Panc1 (cell line): Measurements from ENCODE around the gene OAS1. TPM values are rescaled to one million over a fixed set of nuclear protein-coding genes. Genes with fewer than 3 reads are reported as not detected.

Source experiments
- ATAC-seq: fragments of 200-7000 bp; cut with Tn5 transposase; 2 replicates; pipeline ENCODE4 v1.9.1; 2020; ENCODE audit warnings: mild to moderate bottlenecking, moderate library complexity
- BruUV-seq: library from RNA; stranded (reverse); fragments of 400-500 nt; replicated peaks from 2 replicates; lab custom pipeline; 2021; lab: Mats Ljungman, UMichigan
- CTCF ChIA-PET: fragments of 300-600 bp; sonication (Branson Sonifier 250); formaldehyde crosslinking; loops from one replicate; lab custom pipeline; 2022; ENCODE audit warnings: antibody characterized with exemption; lab: Charles Lee
- POLR2A ChIA-PET: fragments of 300-600 bp; sonication (Branson Sonifier 250); formaldehyde crosslinking; loops from one replicate; lab custom pipeline; 2022; ENCODE audit warnings: antibody characterized with exemption; lab: Charles Lee
- DNase-seq: peaks from one replicate; pipeline ENCODE4 v3.0.0-alpha.2; 2010; ENCODE audit warnings: low read depth, low spot score
- H3K27ac ChIP-seq: 2 replicates; pipeline ENCODE4 v1.5.1; 2011; ENCODE audit warnings: mild to moderate bottlenecking, low read length, inconsistent platforms
- H3K27me3 ChIP-seq: fragments of 200-500 bp; sonication (Bioruptor generic); 2 replicates; pipeline ENCODE4 v1.6.0; 2014; ENCODE audit warnings: low read length, inconsistent platforms; ENCODE audit not compliant: control insufficient read depth, insufficient read depth
- H3K36me3 ChIP-seq: fragments of 200-500 bp; sonication (Bioruptor generic); 2 replicates; pipeline ENCODE4 v1.5.1; 2014; ENCODE audit warnings: inconsistent platforms, mild to moderate bottlenecking, low read length, moderate library complexity; ENCODE audit not compliant: control insufficient read depth, insufficient read depth
- H3K4me1 ChIP-seq: 2 replicates; pipeline ENCODE4 v1.5.1; 2011; ENCODE audit warnings: inconsistent platforms, mild to moderate bottlenecking, low read length, moderate library complexity; ENCODE audit not compliant: control insufficient read depth, insufficient read depth
- H3K4me3 ChIP-seq, 2 experiments: 2 replicates each; pipeline ENCODE4 v1.5.1; 2011 to 2012; ENCODE audit warnings: low read depth in 2 of 2, low read length in 2 of 2, mild to moderate bottlenecking in 2 of 2, inconsistent platforms in 1 of 2, moderate library complexity in 1 of 2
- H3K9me3 ChIP-seq: fragments of 200-500 bp; sonication (Bioruptor generic); 2 replicates; pipeline ENCODE4 v1.5.1; 2014; ENCODE audit warnings: low read depth, mild to moderate bottlenecking, inconsistent platforms, low read length, moderate library complexity; ENCODE audit not compliant: control insufficient read depth, insufficient read depth
- POLR2AphosphoS5 ChIP-seq: IDR thresholded peaks from 2 replicates; pipeline ENCODE4 v1.6.1; 2012; ENCODE audit warnings: mild to moderate bottlenecking, low read depth, low read length, moderate library complexity
- SIN3A ChIP-seq: IDR thresholded peaks from 2 replicates; pipeline ENCODE4 v1.6.1; 2012; ENCODE audit warnings: low read depth, mild to moderate bottlenecking, low read length, moderate library complexity, borderline replicate concordance; ENCODE audit not compliant: insufficient read depth
- TCF7L2 ChIP-seq: IDR thresholded peaks from 2 replicates; pipeline ENCODE4 v1.6.1; 2011; ENCODE audit warnings: mild to moderate bottlenecking, low read depth, low read length, inconsistent platforms
- in situ Hi-C: cut with HindIII; loops from 2 replicates; pipeline ENCODE4 v1.10.0; 2016; ENCODE audit warnings: low sequenced_read_pairs, low pct_unique_long_range_greater_than_20kb
- intact Hi-C: fragments of 100-400 bp; cut with micrococcal nuclease; formaldehyde crosslinking; loops from one replicate; pipeline ENCODE4 v1.10.0; 2022; ENCODE audit not compliant: unreplicated experiment
- total RNA-seq: library from RNA; stranded (reverse); gene quantifications from one replicate; pipeline ENCODE4 v1.2.1, GENCODE V29; 2021; ENCODE audit not compliant: unreplicated experiment
- TF ChIP-seq, protein P1 (sequence below): fragments of 450-650 bp; IDR thresholded peaks from 2 replicates; pipeline ENCODE4 v1.5.1; 2017; ENCODE audit warnings: mild to moderate bottlenecking
- TF ChIP-seq, protein P2 (sequence below), 2 experiments: IDR thresholded peaks; 2 replicates each; pipeline ENCODE4 v1.6.1; 2011 to 2012; ENCODE audit warnings: low read depth in 2 of 2, control low read depth in 1 of 2, low read length in 1 of 2, mild to moderate bottlenecking in 1 of 2, moderate library complexity in 1 of 2; ENCODE audit not compliant: insufficient read depth in 1 of 2

Gene OAS1
- total RNA-seq, 1 experiment from 2014 or later = 4.5 TPM

DNA sequence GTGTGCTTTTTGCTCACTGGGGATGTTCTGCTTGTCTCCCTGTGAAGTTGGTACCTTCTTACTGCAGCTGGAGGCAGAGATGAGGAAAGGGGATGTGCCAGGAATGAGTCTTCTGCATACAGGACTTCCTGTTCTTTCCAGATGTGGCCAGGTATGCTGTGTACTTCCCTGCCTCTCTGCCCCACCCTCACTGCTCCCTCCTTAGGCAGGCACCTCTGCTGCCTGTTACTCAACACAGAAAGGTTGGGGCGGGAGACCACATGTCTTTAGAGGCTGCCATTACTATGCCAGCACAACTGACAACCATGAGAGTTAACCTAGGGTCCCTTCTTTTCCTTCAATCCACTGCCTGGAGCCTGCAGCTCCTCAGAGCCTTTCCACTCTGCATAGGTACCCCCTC, 29.5 kb downstream of the OAS1 start:
- in situ Hi-C loops = no loop called here
- DNase-seq = no peak

DNA sequence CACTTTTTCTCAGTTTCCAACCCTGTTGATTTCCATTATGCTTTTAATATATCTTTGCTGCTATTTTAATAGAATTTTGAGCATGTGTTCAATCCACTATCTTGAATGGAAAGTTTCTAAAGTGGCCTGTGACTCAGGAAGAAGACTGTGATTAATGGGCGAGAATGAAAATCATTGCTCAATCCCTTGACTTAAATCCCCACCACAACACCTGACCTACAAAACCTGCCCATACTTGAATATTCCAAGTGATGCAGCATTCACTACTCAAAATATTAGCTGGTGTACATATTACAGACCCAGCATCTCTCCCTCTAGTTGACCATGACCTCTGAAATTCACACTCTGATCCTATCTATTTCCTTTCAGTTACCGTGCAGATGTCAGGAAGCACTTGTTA, 30.2 kb downstream of the OAS1 start:
- Histone ChIP-seq H3K4me1 (peaks cover 15% of the 10 kb centered on the region; the same call in 1 of the 2 replicates), H3K27me3 (no peaks in the 10 kb centered on the region), H3K9me3 (no peaks in the 10 kb centered on the region), H3K36me3 (no peaks in the 10 kb centered on the region), H3K27ac (no peak overlapping the region), H3K4me3 (no peak overlapping the region)
- ChIA-PET CTCF (no interaction called here), POLR2A (no interaction called here)
- DNase-seq = no peak
- no TSS peak for BruUV-seq
- in situ Hi-C loops (no loop called here), intact Hi-C loops (no loop called here)
- TF ChIP-seq TCF7L2 = no peak
- TF ChIP-seq, protein P1, sequence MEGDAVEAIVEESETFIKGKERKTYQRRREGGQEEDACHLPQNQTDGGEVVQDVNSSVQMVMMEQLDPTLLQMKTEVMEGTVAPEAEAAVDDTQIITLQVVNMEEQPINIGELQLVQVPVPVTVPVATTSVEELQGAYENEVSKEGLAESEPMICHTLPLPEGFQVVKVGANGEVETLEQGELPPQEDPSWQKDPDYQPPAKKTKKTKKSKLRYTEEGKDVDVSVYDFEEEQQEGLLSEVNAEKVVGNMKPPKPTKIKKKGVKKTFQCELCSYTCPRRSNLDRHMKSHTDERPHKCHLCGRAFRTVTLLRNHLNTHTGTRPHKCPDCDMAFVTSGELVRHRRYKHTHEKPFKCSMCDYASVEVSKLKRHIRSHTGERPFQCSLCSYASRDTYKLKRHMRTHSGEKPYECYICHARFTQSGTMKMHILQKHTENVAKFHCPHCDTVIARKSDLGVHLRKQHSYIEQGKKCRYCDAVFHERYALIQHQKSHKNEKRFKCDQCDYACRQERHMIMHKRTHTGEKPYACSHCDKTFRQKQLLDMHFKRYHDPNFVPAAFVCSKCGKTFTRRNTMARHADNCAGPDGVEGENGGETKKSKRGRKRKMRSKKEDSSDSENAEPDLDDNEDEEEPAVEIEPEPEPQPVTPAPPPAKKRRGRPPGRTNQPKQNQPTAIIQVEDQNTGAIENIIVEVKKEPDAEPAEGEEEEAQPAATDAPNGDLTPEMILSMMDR = no peak
- no peak for ATAC-seq

More for the DNA sequence above, 29.5 kb downstream of the OAS1 start:
- Histone ChIP-seq H3K27ac (no peak overlapping the region), H3K36me3 (no peaks in the 10 kb centered on the region), H3K4me1 (peaks cover 15% of the 10 kb centered on the region; the same call in 1 of the 2 replicates), H3K4me3 (no peak overlapping the region), H3K27me3 (no peaks in the 10 kb centered on the region), H3K9me3 (no peaks in the 10 kb centered on the region)
- ChIA-PET POLR2A (no interaction called here), CTCF (no interaction called here)
- ATAC-seq = no peak
- BruUV-seq = no TSS peak
- intact Hi-C loops = no loop called here
- TF ChIP-seq, protein P2, sequence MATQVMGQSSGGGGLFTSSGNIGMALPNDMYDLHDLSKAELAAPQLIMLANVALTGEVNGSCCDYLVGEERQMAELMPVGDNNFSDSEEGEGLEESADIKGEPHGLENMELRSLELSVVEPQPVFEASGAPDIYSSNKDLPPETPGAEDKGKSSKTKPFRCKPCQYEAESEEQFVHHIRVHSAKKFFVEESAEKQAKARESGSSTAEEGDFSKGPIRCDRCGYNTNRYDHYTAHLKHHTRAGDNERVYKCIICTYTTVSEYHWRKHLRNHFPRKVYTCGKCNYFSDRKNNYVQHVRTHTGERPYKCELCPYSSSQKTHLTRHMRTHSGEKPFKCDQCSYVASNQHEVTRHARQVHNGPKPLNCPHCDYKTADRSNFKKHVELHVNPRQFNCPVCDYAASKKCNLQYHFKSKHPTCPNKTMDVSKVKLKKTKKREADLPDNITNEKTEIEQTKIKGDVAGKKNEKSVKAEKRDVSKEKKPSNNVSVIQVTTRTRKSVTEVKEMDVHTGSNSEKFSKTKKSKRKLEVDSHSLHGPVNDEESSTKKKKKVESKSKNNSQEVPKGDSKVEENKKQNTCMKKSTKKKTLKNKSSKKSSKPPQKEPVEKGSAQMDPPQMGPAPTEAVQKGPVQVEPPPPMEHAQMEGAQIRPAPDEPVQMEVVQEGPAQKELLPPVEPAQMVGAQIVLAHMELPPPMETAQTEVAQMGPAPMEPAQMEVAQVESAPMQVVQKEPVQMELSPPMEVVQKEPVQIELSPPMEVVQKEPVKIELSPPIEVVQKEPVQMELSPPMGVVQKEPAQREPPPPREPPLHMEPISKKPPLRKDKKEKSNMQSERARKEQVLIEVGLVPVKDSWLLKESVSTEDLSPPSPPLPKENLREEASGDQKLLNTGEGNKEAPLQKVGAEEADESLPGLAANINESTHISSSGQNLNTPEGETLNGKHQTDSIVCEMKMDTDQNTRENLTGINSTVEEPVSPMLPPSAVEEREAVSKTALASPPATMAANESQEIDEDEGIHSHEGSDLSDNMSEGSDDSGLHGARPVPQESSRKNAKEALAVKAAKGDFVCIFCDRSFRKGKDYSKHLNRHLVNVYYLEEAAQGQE (IDR thresholded peaks at IDR 0.05; ENCODE audit: insufficient read depth in 1 of 2, low read depth in 2 of 2, low read length in 1 of 2) = no peak
- TF ChIP-seq SIN3A (no peak), TCF7L2 (no peak), POLR2AphosphoS5 (no peak)
- TF ChIP-seq, protein P1 = no peak
